ENCODE data around the gene PCDHGC3. TPM values are rescaled to one million over a fixed set of nuclear protein-coding genes. Genes with fewer than 3 reads are reported as not detected.

Gene PCDHGC3
- total and polyA plus RNA-seq, 2 of the 4 experiments (the other 2 are of a cell fraction) = 21.1 to 72.1 TPM

GRCh38 chr5:141512390-141512910, 36.7 kb downstream of the PCDHGC3 start:
- peak overlapping the region; percentile 24 for H2AFZ ChIP-seq (replicated peaks; ENCODE audit: low read length, poor library complexity)
- in situ Hi-C loops (cut with MboI; ENCODE audit: low sequenced_read_pairs) (no loop called here), intact Hi-C loops (cut with micrococcal nuclease) (loop anchor here (2.0 kb wide), 1 partner anchor 82 kb away; the partner anchor contains the start of gene PCDHGA12), dilution Hi-C loops (cut with HindIII; ENCODE audit: low sequenced_read_pairs, unreplicated experiment) (no loop called here)
- H2BK15ac ChIP-seq (ENCODE audit: low read depth, low read length) = peak overlapping the region; percentile 82; the same call in 2 of the 3 replicates
- TF ChIP-seq, protein P1, sequence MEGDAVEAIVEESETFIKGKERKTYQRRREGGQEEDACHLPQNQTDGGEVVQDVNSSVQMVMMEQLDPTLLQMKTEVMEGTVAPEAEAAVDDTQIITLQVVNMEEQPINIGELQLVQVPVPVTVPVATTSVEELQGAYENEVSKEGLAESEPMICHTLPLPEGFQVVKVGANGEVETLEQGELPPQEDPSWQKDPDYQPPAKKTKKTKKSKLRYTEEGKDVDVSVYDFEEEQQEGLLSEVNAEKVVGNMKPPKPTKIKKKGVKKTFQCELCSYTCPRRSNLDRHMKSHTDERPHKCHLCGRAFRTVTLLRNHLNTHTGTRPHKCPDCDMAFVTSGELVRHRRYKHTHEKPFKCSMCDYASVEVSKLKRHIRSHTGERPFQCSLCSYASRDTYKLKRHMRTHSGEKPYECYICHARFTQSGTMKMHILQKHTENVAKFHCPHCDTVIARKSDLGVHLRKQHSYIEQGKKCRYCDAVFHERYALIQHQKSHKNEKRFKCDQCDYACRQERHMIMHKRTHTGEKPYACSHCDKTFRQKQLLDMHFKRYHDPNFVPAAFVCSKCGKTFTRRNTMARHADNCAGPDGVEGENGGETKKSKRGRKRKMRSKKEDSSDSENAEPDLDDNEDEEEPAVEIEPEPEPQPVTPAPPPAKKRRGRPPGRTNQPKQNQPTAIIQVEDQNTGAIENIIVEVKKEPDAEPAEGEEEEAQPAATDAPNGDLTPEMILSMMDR (conservative IDR thresholded peaks at IDR 0.05; ENCODE audit: low read depth, low read length) = peak; percentile 62
- TF ChIP-seq RAD21 (IDR thresholded peaks at IDR 0.05; ENCODE audit: low read length) (peak; percentile 44), SMC3 (IDR thresholded peaks at IDR 0.05; ENCODE audit: low read depth, low read length) (peak; percentile 37), FOS (IDR thresholded peaks at IDR 0.05; ENCODE audit: low read depth, low read length) (no peak)
- no peaks in the 10 kb centered on the region for H3K27me3 ChIP-seq (ENCODE audit: control insufficient read depth, insufficient read depth, low read length)
- ATAC-seq (ENCODE audit: low read depth) = no peak
- peak overlapping the region; percentile 3; the same call in 1 of the 2 replicates for H3K4me2 ChIP-seq (ENCODE audit: low read depth, low read length)
- H2AK5ac ChIP-seq (ENCODE audit: low read depth, low read length) = peak overlapping the region; percentile 83; the same call in 1 of the 2 replicates
- no peak overlapping the region for H3K23ac ChIP-seq (ENCODE audit: low read depth, low read length)
- H3K4me1 ChIP-seq (ENCODE audit: control insufficient read depth, insufficient read depth, low read length) = peaks cover 57% of the 10 kb centered on the region
- H4K5ac ChIP-seq (ENCODE audit: low read depth, low read length) = peak overlapping the region; percentile 8; the same call in 1 of the 2 replicates
- peak overlapping the region; percentile 48 for H2BK5ac ChIP-seq (ENCODE audit: low read depth, low read length, poor library complexity, severe bottlenecking)
- ChIA-PET POLR2A (ENCODE audit: unreplicated experiment) (no interaction called here), CTCF (interaction anchor here (0.6 to 2.7 kb wide), 8 partner anchors 9 to 92 kb away, joined by 3 to 16 read pairs (median 4); partner anchors contain the start of genes PCDHGA11 and PCDHGC5)
- H2AK9ac ChIP-seq (replicated peaks; ENCODE audit: low read depth, low read length, poor library complexity) = peak overlapping the region; percentile 81
- H3K9ac ChIP-seq (ENCODE audit: low read depth, low read length) = peak overlapping the region; percentile 13; the same call in 1 of the 2 replicates
- peaks cover 39% of the 10 kb centered on the region for H3K9me1 ChIP-seq (ENCODE audit: insufficient read depth, low read length)
- H3K18ac ChIP-seq (ENCODE audit: low read depth, low read length) = no peak overlapping the region
- no peaks in the 10 kb centered on the region for H3K9me3 ChIP-seq (ENCODE audit: control insufficient read depth, insufficient read depth, low read length)
- peak overlapping the region; percentile 84 for H3K27ac ChIP-seq (ENCODE audit: insufficient read depth, low read length)
- peaks cover 26% of the 10 kb centered on the region for H3K36me3 ChIP-seq (ENCODE audit: control insufficient read depth, insufficient read depth, low read length)
- peaks cover 9% of the 10 kb centered on the region for H4K20me1 ChIP-seq (ENCODE audit: insufficient read depth, low read length)
- peak; percentile 54 for DNase-seq
- H4K91ac ChIP-seq (ENCODE audit: insufficient read depth, low read depth, low read length) = peak overlapping the region; percentile 10; the same call in 1 of the 2 replicates
- peak overlapping the region; percentile 38; the same call in 1 of the 2 replicates for H2BK120ac ChIP-seq (ENCODE audit: low read depth, low read length)
- no peak overlapping the region for H3K56ac ChIP-seq (ENCODE audit: extremely low read depth, insufficient read depth, low read length)
- peak overlapping the region; percentile 96 for H3K4ac ChIP-seq (ENCODE audit: low read depth, low read length)
- peaks cover 6 to 56% of the 10 kb centered on the region in 2 experiments for H3K79me1 ChIP-seq (ENCODE audit: low read depth in 1 of 2, low read length in 2 of 2)
- peak overlapping the region; percentile 5; the same call in 1 of the 2 replicates for H2BK20ac ChIP-seq (ENCODE audit: low read depth, low read length)
- H3K4me3 ChIP-seq (ENCODE audit: insufficient read depth, low read depth, low read length) = no peak overlapping the region
- peak overlapping the region; percentile 79 to 91; a peak in 2 of 4 replicates for H4K8ac ChIP-seq (ENCODE audit: low read depth in 2 of 2, low read length in 2 of 2)
- H3K14ac ChIP-seq (replicated peaks; ENCODE audit: low read depth, low read length) = peak overlapping the region; percentile 88; the same call in 1 of the 2 replicates
- BruUV-seq (replicated peaks) = no TSS peak
- WGBS, 2 experiments (ENCODE audit: extremely low coverage in 2 of 2, insufficient read length in 1 of 2) = 20% methylated on average over 13 of the region's 28 CpGs; no CpG with 5 or more reads in 1 of the 2 experiments

All from IMR-90 (cell line).